ENCODE data around the gene GRAMD2B. TPM values are rescaled to one million over a fixed set of nuclear protein-coding genes. Genes with fewer than 3 reads are reported as not detected.
"Not testable (repeated sequence)": the region's sequence is repeated elsewhere in the genome, so short reads cannot be mapped to it uniquely, and the experiment has no call there.

GRAMD2B gene
- total RNA-seq, 4 donors from 2014 or later: 43.9 to 85.0 (median 52.3) TPM

GRCh38 chr5:126391386-126391785 lies 31.8 kb upstream of the GRAMD2B start:
- Histone ChIP-seq H3K36me3 (no peaks in the 10 kb centered on the region), H3K9me3 (no peaks in the 10 kb centered on the region), H3K4me1 (no peaks in the 10 kb centered on the region), H3K4me3 (no peak overlapping the region), H3K27me3 (no peaks in the 10 kb centered on the region), H3K27ac (no peak overlapping the region)
- WGBS: 93% methylated on average over 1 of the region's 1 CpG
- DNase-seq (ENCODE audit: low spot score in 2 of 2): no peak
- TF ChIP-seq CTCF (IDR thresholded peaks at IDR 0.05): no peak
- no peak for TF ChIP-seq POLR2AphosphoS5 (IDR thresholded peaks at IDR 0.05)
- no peak for TF ChIP-seq POLR2A (IDR thresholded peaks at IDR 0.05)
- no peak for TF ChIP-seq EP300 (IDR thresholded peaks at IDR 0.05)

GRCh38 chr5:126394211-126394788 lies 28.9 kb upstream of the GRAMD2B start:
- Histone ChIP-seq H3K36me3 (no peaks in the 10 kb centered on the region), H3K27me3 (no peaks in the 10 kb centered on the region), H3K9me3 (no peaks in the 10 kb centered on the region), H3K27ac (no peak overlapping the region), H3K4me1 (no peaks in the 10 kb centered on the region), H3K4me3 (no peak overlapping the region)
- WGBS: 61% methylated on average over 7 of the region's 7 CpGs
- no peak for DNase-seq (ENCODE audit: low spot score in 2 of 2)
- TF ChIP-seq EP300 (IDR thresholded peaks at IDR 0.05) (no peak), CTCF (IDR thresholded peaks at IDR 0.05) (no peak), POLR2A (IDR thresholded peaks at IDR 0.05) (no peak), POLR2AphosphoS5 (IDR thresholded peaks at IDR 0.05) (no peak)

GRCh38 chr5:126395198-126395597 lies 28.0 kb upstream of the GRAMD2B start:
- Histone ChIP-seq H3K27ac (no peak overlapping the region), H3K4me1 (no peaks in the 10 kb centered on the region), H3K4me3 (no peak overlapping the region), H3K27me3 (no peaks in the 10 kb centered on the region), H3K36me3 (no peaks in the 10 kb centered on the region), H3K9me3 (no peaks in the 10 kb centered on the region)
- no peak for DNase-seq (ENCODE audit: low spot score in 2 of 2)
- 42% methylated on average over 2 of the region's 2 CpGs for WGBS
- TF ChIP-seq POLR2AphosphoS5 (IDR thresholded peaks at IDR 0.05) (no peak), POLR2A (IDR thresholded peaks at IDR 0.05) (no peak), EP300 (IDR thresholded peaks at IDR 0.05) (no peak), CTCF (IDR thresholded peaks at IDR 0.05) (no peak)

GRCh38 chr5:126395605-126396004 lies 27.6 kb upstream of the GRAMD2B start:
- no peak for TF ChIP-seq EP300 (IDR thresholded peaks at IDR 0.05)
- TF ChIP-seq POLR2AphosphoS5 (IDR thresholded peaks at IDR 0.05): no peak
- no peak for TF ChIP-seq POLR2A (IDR thresholded peaks at IDR 0.05)
- no peak for TF ChIP-seq CTCF (IDR thresholded peaks at IDR 0.05)
- Histone ChIP-seq H3K4me3 (no peak overlapping the region), H3K36me3 (no peaks in the 10 kb centered on the region), H3K27me3 (no peaks in the 10 kb centered on the region), H3K27ac (no peak overlapping the region), H3K9me3 (peaks cover 2% of the 10 kb centered on the region), H3K4me1 (no peaks in the 10 kb centered on the region)
- DNase-seq (ENCODE audit: low spot score in 2 of 2): no peak
- WGBS: 48% methylated on average over 4 of the region's 4 CpGs

GRCh38 chr5:126396721-126397120 lies 26.5 kb upstream of the GRAMD2B start:
- H3K4me1 ChIP-seq; H3K27ac ChIP-seq; DNase-seq (ENCODE audit: low spot score in 2 of 2): not testable (repeated sequence)

GRCh38 chr5:126398791-126399190 lies 24.4 kb upstream of the GRAMD2B start:
- no peaks in the 10 kb centered on the region for H3K36me3 ChIP-seq
- H3K27me3 ChIP-seq: no peaks in the 10 kb centered on the region
- H3K27ac ChIP-seq: no peak overlapping the region
- no peak overlapping the region for H3K4me3 ChIP-seq
- DNase-seq (ENCODE audit: low spot score in 2 of 2): no peak
- TF ChIP-seq CTCF (IDR thresholded peaks at IDR 0.05): no peak
- TF ChIP-seq POLR2AphosphoS5 (IDR thresholded peaks at IDR 0.05): no peak
- no peak for TF ChIP-seq EP300 (IDR thresholded peaks at IDR 0.05)
- TF ChIP-seq POLR2A (IDR thresholded peaks at IDR 0.05): no peak
- H3K4me1 ChIP-seq: no peaks in the 10 kb centered on the region
- H3K9me3 ChIP-seq: peaks cover 10% of the 10 kb centered on the region

More at GRCh38 chr5:126396721-126397120, 26.5 kb upstream of the GRAMD2B start:
- not testable (repeated sequence) for H3K9me3 ChIP-seq, H3K4me3 ChIP-seq, H3K36me3 ChIP-seq, H3K27me3 ChIP-seq
- 82% methylated on average over 1 of the region's 1 CpG for WGBS

All from suprapubic skin (tissue), 4 donors.